T1000 (cell line): ENCODE data around the gene SLC6A15.

Experiments
- DNase-seq: peaks from one replicate; lab custom pipeline; 2025; ENCODE audit warnings: mixed read lengths; lab: John Stamatoyannopoulos, UW

Gene SLC6A15

GRCh38 chr12:84912198-84913128 is at the start of gene SLC6A15:
Gene SLC6A15 (minus strand): TSS chr12:84912799. CDS start chr12:84892120, 20,679 bp downstream.
- peak; percentile 78 for DNase-seq

DNA sequence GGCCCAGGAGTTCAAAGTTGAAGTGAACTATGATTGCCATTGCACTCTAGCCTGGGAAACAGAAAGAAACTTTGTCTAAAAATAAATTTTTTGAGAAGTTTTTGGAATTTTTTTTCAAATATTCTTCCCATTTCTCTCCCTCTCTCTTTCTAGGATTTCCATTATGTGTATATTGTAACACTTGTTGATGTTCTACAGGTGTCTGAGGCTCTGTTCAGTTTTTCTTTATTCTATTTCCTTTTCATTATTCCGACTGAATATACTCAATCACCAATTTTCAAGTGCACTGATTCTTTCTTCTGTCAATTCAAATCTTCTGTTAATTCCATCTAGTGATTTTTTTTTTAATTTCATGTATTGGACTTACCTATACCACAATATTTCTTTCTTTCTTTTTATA is 48.3 kb upstream of the SLC6A15 start:
- no peak for DNase-seq

GRCh38 chr12:84955298-84955697 is 42.7 kb upstream of the SLC6A15 start:
- DNase-seq: no peak

DNA sequence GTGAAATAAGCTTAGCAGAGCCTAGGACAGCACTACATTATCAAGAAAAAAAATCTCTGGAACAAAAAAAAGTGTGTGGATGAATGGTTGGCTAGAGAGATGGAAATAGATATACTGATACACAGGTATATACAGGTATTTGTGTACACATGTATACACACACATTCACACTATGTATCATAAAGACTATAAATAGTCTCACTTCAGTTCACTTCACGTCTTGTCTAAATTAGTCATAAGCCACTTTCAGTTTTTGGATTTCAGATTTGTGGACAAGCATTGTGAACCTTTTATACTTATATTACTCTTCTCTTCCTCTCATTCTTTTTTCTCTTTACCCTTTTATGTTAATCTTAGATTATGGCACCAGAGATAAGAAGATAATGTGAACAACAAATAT is 41.8 kb upstream of the SLC6A15 start:
- no peak for DNase-seq

- no peak for DNase-seq
Observed at GRCh38 chr12:84950971-84951546, 38.5 kb upstream of the SLC6A15 start.

DNA sequence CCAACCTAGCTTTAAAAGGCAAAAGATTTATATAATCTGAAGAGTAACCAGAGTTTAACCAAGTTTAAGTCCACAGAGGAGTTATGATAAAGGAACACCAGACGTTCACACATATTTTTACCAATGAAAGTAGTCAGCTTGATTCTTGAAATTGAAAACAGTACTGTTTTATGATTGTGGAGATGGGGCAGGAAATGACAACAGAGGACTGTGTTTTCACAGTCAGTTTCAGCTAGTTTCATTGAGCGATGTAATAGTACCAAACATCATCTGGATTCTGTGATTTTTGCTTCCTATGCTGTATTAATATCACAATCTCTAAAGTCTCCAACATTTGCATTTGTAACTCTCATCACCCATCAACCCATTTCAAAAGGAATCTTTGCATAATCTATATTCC is 34.2 kb upstream of the SLC6A15 start:
- DNase-seq: no peak

DNA sequence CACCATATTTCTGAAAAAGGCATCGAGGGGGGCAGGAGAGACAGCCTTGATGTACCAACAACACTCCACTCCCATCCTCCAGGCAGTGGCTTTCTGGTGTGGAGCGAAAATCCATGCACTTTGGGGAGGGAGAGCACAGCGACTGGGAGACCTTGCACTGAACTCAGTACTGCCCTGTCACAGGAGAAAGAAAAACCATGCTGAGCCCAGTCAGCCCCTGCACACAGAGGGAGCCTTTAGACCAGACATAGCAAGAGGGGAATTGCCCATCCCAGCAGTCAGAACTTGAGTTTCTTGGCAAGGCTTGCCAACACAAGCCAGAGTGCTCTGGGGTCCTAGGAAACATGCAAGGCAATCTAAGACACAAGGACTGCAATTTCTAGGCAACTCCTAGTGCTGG is 24.8 kb upstream of the SLC6A15 start:
- DNase-seq: no peak

- DNase-seq: no peak
Observed at GRCh38 chr12:84929501-84929900, 16.9 kb upstream of the SLC6A15 start.

DNA sequence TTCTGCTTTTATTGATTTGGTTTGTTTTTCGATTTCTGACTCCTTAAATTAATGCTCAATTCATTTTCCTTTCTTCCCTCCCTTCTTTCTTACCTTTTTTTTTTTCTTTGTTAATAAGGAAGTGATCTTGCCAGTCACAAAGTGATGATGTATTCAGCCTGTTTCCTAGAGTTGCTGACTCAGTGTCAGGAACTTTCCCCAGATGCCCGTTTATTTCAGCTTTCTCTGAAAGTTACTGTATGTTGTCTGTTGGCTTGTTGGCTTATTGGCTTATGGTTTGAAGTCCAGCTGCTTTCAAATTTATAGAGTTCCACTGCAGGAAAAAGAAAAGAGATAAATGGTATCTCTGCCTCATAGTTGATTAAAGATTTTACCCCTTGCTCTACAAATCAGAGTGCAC is 12.4 kb upstream of the SLC6A15 start:
- DNase-seq: no peak

GRCh38 chr12:84922693-84923092 is 10.1 kb upstream of the SLC6A15 start:
- no peak for DNase-seq

DNA sequence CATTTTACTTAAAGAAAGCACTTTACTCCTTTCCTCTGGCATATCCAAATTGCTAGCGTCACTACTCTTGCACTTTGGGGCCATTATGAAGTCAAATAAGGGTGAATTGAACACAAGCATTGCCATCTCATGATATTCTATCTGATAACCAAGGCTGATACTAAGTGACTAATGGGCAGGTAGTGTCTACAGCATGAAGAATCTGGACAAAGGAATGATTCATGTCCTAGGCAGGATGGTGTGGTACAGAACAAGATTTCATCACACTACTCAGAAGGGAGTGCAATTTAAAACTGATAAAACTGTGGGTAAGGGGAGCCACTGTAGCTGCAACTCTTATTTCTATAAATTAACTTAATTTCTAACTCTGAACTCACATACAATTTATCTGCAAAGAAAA is 7.7 kb upstream of the SLC6A15 start:
- no peak for DNase-seq

- no peak for DNase-seq
Observed at GRCh38 chr12:84919271-84919670, 6.7 kb upstream of the SLC6A15 start.

- DNase-seq: no peak
Observed at GRCh38 chr12:84913129-84913515, 523 bp upstream of the SLC6A15 start.

DNA sequence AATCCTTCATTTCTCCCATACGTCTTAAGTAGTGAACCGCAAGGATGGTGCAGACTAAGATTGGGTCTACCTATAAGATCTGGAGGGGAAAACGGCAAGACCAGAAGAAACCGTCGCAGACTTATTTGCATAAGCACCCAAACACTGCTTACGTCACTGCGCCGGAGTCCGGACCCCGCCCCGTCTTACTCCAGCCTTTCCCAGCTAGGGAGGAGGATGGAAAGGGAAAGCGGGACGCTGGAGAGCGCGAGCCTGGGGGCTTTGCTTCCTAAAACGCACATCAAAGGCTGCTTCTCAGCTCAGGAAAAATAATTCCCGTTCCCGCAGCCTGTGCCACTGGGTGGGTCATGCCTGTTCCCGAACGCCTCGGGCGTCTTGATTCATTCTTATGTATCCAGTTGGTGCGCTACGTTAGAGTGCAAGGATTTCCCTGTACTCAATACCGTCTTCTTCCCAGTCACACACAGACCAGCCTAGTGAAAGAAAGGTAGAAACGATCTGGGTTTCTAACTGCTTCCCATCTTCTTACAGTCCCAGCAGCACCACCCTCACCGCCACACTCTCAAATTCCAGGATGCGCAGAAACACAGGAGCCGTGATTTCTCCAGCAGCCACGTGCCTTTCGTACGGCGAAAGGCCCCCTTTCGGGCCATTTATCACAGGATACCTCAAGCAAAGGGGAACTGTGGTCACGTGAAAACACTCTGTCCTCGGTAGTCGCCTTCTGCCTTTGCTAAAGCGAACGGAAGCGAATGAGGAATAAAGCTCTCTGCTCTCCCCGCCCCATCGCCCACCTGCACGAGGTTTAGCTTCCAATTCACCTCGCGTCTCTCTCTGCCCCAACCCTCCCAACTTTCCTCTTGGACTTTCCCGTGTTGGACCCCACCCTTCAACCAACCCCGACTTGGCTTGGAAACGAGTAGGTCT is 1.1 kb downstream of the SLC6A15 start:
- DNase-seq: peak; percentile 46

DNA sequence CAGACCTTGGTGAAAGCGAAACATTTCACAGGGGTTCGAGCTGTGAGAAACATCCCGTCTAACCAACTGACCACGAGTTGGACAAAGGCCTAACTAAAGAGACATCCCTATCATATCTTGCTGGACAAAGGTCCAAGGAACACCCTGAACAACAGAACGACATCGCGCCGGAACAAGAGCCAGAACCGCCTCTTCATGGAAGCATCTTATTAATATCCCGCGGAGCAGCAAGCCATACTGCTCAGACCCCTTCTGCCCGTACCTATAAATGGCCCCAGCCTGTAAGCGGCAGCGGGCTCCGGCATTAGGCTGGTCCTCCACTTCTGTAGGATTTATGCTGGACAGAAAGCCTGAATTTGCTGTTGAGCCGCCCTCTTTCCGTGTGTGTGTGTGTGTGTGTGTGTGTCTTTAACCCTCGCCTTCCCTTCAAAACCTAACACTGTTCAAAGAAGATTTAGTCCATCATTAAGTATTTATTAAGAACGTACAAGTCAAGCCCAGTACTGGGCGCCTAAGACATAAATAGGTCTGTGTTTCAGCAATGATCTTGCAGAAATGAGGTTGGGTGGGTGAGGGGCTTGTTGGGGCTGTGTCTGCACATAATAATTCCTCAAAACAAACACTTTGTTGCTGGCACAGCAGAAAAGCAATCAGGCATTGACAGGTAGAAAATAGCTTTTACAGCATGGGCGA is 1.9 kb downstream of the SLC6A15 start:
- no peak for DNase-seq

GRCh38 chr12:84904051-84904450 is 8.5 kb downstream of the SLC6A15 start:
- DNase-seq: no peak

- DNase-seq: no peak
Observed at GRCh38 chr12:84891106-84891838, 21.3 kb downstream of the SLC6A15 start.

- no peak for DNase-seq
Observed at GRCh38 chr12:84889818-84890217, 22.8 kb downstream of the SLC6A15 start.

GRCh38 chr12:84888861-84889260 is 23.7 kb downstream of the SLC6A15 start:
- DNase-seq: no peak

DNA sequence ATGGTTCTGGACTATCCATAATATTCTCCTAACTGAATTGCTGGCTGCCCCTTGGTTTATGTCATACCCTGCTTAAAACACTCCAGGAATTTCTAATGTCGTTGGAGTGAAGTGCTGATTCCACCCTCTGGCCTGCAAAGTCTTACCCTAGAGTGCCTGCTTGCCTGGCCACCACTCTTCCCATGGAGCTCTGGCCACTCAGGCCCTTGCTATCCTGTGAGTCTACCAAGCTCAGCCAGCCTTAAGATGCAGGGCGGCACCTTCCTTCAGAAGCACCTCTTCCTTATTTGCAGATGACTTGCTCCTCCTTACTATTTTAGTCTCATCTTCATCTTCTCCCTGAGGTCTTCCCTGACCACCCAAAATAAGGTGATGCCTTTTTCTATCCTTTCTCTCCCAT is 35.3 kb downstream of the SLC6A15 start:
- no peak for DNase-seq

GRCh38 chr12:84875241-84875640 is 37.4 kb downstream of the SLC6A15 start:
- no peak for DNase-seq
